Middle frontal gyrus (tissue), 1 donor: ENCODE measurements around the gene CYTH1.

Experiments used
- DNase-seq: peaks from one replicate; pipeline ENCODE4 v3.0.0-alpha.2; 2015; ENCODE audit warnings: low spot score; ENCODE audit errors: extremely low spot score

The CYTH1 gene, protein sequence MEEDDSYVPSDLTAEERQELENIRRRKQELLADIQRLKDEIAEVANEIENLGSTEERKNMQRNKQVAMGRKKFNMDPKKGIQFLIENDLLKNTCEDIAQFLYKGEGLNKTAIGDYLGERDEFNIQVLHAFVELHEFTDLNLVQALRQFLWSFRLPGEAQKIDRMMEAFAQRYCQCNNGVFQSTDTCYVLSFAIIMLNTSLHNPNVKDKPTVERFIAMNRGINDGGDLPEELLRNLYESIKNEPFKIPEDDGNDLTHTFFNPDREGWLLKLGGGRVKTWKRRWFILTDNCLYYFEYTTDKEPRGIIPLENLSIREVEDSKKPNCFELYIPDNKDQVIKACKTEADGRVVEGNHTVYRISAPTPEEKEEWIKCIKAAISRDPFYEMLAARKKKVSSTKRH

DNA sequence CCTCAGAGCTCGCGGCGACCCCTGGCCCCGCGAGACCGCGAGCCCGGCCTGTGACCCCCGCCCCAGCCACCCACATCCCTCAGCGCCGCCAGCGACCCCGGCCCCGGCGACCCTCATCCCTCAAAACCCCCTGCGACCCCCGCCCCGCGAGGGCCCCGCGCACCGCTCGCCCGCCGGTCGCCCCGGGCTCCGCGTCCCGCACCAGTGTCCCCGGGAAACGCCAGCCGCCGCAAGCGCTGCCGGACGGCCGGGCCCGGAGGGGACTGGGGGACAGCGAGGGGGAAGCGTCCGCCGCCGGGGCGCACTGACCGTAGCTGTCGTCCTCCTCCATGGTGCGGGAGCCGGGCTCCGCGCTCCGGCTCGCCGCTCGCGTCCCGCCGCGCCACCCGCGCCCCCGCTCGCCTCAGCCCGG is at the start of gene CYTH1:
CYTH1 (minus strand) TSS at position 381 of the 412 bp plus-strand sequence; CDS start at position 331, 50 bp downstream.
- DNase-seq = no peak

DNA sequence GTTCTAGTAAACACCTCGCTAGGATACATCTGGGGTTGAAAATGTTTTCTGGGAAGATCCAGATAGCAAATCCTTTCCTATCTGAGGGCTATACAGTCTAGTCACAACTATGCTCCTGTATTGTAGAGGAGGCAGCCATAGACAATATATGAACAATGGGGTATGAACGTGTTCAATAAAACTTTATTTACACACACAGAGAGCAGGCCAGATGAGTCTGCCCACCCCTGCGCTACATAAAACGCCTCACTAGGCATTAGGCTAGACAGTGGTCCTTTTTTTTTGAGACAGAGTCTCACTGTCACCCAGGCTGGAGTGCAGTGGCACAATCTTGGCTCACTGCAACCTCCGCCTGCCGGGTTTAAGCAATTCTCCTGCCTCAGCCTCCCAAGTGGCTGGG is 47.4 kb upstream of the CYTH1 start:
- no peak for DNase-seq

DNA sequence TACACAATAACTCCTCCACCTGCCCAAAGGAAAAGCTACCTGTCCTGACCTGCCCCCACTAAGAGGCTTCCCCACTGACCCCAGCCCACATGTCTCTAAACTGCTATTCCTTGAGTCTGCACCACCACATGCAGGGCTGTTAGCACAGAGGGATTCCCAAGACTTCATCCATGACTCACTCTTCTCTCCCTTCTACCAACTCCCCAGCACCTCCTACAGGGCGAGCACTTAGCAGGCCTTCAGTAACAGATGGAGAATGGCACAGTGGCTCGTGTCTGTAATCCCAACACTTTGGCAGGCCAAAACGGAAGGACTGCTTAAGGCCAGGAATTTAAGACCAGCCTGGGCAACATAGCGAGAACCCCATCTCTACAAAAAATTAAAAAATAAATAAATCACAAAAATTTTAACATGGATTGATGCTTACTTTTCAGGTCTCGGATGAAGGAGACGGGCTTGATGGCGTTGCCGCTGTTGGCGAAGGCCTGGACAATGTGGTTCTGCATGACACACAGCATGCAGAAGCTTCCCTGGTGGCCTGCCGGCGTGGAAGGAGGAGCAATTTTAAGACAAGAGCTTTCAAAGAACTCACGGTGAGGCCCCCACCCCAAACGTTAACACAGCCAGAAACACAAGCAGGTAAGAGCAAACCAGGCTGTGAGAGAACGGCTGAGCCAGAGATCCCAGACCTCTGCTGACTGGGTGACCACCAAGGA is 46.6 kb upstream of the CYTH1 start:
- no peak for DNase-seq

DNA sequence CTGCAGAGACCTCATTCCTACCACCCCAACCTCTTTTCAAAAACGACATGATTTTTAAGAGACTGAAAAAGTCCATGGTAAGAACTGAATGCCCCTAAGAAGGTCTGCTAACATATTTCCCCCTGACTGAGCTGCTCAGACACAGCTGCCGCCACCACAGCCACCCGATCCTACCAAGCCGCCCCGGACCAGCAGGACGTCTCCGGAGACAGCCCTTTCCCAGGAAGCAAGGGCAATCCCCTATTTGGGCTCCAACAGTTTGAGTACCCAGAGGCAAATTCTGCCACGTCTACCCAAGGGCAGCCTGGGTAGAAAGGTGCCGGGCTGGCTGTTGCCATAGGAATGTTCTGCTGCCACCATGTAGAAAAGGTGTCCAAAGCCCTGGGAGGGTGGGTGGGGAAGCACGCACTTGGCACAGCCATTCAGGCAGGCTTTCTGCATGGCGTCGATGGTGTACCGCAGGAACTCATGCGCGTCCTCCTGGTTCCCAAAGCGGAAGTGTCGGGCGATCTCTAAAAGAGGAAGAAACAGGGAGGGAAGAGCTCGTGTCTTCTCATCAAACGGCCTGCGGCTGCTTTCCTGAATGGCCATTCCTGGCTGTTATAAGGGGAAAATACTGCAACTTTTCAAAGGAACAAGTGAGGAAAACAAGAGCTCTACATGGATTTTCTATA is 44.9 kb upstream of the CYTH1 start:
- DNase-seq = no peak

DNA sequence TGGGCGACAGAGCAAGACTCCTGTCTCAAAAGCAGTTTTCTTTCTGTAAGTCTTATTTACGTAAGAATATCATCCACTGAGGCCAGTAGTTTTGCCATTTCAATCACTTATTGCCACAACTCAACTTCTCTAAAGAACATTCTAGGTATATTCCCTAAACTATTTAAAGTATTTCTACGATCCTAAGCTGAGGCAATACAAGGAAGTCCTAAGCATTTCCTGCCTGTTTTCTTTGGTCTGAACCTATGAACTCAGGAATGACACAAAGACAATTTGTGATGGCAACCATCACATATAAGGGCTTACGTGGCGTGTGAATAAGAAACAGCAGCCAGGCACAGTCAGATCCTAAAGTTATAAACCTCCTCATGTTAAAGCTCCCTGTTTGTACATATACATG is 44.3 kb upstream of the CYTH1 start:
- no peak for DNase-seq

DNA sequence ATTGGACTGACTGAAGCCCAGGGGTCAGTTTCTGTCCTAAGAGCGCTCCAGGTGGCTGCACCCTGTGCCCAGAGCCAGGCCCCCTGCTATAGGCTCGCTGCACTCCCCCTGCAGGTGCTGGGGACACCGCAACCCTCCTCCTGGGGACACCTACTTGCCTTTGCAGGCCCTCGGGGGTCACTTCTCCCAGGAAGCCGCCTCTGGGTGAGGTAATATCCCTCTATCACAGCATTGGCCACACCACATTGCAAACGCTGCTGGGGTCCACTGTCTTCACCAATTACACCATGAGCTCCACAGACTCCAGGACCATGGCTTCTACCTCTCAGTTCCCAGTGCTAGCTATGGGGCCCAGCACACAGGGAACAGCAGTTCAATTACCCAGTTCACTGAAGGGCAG is 43.6 kb upstream of the CYTH1 start:
- no peak for DNase-seq

DNA sequence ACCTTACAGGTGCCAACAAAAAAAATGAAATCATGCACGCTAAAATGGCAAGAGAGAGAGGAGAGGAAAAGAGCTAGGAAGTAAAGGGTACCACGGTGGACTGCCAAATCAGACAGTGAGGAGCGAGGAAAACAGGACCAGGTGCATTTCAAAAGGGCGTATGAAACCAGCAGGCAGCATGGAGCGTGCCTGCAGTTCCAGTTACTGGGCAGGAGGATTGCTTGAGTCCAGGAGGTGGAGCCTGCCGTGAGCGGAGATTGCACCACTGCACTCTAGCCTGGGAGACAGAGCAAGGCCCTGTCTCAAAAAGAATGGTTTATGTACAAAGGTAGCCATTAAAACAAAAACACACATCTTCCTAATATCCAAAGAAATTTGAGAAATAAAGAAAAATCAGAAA is 42.2 kb upstream of the CYTH1 start:
- DNase-seq = no peak

DNA sequence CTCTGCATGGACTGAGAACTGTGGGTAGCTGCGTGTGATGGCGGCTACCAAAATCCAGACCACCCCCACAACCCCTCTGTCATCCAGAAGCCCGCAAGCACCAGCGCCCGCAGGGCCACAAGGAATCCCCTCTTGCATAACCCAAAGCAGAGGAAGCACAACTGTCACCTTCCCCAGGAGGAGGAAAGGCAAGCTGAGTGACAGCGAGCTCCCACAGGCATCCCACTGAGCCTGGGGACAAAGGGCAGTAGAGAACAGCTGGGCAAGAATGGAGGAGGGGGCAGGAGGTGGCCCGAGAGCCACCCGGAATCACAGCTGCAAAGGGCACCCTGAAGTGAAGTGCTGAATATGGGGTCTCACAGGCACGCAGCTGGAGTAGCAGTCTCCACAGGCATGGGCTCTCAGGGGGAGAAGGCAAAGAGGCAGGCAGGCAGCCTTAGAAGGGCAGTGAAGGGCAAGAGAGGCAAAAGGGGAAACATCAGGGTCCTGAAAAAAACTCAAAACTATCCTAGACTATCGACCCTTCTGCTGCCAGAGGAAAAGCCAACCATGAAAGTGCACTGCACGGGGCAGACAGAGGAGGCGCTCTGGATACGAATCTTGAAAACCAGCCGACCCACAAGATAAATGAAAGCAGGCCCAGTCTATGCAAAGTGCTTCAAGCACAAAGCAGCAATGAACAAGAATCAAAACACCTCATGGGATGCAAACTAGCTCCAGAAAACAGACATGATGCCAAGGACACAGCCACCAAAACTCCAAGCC is 41.4 kb upstream of the CYTH1 start:
- DNase-seq = no peak

DNA sequence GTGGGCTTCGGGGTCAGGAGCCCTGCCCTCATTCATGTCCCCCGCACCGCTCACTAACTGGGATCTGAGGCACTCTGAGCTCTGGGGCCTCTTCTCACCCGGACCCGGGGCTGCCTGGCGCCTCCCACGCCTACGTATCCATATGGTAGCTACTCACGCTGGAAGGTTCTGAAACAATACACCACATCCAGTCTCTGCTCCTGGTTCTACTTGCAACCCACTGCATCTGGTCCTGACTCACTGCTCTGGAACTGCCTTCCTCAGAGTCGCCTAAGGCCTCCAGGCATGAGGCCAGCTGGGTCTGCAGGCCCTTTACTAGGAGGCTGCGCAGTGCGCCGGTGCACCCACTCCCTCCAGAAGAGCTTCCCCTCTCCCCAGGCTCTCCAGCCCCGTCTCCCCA is 40.5 kb upstream of the CYTH1 start:
- DNase-seq = peak; percentile 30

DNA sequence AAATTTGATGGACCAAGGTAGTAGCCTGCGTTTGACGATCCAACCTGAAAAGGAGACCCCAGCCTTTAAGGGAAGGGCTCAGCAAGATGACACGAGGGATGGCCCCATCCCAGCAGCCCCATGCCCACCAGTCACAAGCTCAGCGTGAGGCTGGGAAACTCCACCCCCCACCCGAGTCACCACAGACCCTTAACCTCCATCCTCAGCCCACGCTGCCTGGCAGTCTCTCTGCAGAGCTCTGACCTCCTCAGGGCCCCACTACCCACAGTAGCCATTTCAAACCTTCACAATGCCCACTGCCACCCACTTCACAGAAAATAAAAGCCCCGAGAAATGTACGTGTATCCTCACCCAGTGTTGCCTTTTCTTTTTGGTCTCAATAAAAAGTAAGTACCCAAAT is 39.9 kb upstream of the CYTH1 start:
- no peak for DNase-seq

DNA sequence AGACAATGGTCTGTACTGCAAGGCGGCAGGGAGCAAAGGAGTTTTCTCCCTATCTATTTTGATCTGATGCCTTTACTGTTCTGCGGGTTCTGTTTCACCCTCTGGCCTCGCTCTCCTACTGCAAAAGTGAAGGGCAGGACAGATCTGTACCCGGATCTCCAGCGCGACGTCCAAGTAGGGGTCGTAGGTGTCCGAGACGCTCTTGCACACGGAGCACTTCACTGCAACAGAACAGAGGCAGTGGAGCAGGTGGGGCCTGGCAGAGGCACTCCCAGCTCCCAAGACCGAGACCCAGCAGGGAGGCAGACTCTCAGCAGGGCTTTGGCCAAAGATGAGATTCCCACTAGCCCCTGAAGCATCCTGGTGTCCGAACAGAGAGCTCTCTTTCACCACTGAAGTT is 38.8 kb upstream of the CYTH1 start:
- DNase-seq = no peak

DNA sequence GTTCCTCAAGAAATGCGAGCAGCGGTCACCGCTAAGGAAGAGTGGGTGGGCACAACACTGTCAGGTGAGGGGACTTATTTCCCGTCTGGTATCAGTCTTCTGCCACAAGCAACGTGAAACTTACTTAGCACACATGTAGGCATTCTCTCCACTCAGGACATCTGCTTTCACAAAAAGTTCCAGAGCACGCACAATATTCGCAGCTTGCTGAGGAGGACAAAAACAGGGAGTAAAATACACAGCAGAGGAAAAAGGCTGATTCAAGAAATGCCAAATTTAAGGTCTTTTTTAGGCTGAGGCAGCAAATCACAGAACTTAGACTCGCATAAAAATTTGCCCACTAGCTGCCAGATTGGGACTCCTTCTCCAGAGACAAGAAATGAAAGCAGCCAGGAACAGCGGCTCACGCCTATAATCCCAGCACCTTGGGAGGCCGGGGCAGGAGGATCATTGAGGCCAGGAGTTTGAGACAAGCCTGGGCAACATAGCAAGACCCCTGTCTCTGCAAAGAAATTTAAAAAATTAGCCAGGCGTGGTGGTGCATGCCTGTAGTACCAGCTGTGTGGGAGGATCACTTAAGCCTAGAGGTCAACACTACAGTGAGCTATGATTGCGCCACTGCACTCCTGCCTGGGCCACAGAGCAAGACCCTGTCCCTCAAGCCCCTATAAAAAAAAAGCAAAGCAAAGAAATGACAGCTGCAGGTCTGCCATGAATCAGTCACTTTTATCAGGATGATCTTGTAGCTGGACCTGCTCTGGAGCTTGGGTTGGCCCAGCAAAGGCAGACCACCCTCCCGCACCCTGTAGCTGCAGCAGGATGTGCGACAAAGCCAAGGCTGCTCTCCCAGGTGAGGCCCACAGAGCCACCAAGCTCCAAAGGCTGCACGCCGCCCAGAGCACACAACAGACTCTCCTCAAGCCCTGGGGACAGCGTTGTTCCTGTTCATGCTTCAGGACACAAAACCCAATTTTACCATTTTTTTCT is 38.0 kb upstream of the CYTH1 start:
- DNase-seq = no peak

DNA sequence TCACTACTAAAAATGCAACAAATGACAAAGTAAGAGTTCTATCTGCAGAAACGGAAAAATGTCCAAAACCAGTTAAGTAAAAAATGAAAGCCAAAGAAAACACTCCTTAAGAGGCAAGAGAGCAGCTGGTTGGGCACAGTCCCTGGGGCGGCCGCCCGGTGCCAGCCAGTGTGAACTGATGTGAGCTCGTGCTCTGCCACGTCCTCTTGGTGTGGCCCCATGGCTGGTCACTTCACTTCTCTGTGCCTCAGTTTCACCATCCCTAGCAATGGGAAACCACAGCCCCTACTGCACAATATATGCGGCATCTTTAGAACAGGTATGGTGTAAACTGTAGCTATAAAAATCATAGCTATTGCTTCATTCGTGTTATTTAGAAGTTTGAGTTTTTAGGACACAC is 37.3 kb upstream of the CYTH1 start:
- DNase-seq = no peak

DNA sequence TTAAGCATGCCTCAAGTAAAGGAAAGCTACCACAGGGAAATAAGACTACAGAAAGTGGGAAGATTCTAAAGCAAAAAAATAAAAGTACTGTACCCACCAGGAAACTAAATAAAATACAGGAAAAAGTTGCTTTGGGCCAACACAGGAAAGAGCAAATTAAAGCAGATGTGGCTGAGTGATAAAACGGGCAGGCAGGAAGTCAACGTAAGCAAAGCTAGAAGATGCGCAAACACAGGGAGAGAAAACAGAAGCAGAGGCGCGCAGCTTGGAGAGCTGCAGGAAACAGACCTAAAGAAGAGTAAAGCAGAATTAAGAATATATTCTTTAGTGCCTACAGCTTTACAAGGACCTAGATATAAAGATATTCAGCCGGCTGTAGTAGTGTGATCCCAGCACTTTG is 36.9 kb upstream of the CYTH1 start:
- no peak for DNase-seq

DNA sequence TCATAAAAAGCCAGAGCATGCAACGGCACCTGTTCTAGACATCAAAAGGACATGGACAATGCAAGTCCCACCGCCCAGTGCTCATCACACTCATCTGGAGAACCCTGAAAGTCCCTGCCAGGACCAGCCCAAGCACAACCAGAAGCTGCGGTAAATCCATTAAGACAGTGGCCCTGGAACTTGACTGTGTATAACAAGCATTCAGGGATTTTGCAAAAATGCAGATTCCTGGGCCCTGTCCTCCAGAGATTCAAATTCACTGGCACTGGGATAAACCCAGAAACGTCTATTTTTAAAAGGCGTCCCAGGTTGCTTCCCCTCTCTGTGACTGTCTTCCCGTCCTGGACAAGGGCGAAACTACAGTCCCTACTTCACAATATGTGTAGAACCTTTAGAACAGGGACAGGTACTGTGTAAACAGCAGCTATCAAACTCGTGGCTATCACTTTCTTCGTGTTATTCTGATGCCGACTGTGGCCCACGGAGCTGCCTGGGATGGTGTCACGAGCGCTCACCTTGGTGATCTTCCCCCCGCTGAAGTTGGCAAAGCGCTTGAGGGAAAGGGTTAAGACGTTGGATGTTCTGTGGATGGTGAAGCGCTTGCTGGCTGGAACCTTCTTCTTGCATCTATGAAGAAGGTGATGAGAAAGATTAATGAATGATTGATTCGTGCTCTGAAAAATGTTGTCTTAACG is 36.2 kb upstream of the CYTH1 start:
- DNase-seq = no peak

DNA sequence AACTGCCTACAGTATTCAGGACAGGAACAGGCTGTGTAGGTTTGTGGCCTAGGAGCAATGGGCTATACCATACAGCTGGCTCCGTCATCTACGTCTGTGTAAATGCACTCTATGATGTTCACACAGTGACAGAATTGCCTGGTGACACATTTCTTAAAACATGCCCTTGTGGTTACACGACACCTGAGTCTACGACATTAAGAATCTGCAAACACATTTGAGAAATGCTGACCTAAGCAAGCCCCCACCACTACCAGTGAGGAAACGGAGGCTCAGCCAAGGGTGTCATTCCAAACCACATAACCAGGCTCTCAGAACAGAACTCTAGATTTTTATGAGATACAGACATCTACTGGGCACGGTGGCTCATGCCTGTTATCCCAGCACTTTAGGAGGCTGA is 35.0 kb upstream of the CYTH1 start:
- no peak for DNase-seq

DNA sequence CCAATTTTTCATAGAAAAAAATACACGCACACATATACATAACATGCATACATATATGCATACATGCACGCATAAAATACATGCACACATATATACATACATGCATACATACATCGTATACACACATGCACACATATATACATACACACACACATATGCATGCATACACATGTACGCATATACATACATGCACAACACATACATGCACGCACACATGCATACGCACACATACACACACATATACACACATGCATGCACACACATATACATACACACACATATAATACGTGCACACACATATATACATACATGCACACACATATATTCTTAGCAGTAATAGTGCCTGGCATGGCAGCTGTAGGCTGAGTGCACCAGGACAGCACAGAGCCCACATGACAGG is 33.6 kb upstream of the CYTH1 start:
- DNase-seq = no peak

DNA sequence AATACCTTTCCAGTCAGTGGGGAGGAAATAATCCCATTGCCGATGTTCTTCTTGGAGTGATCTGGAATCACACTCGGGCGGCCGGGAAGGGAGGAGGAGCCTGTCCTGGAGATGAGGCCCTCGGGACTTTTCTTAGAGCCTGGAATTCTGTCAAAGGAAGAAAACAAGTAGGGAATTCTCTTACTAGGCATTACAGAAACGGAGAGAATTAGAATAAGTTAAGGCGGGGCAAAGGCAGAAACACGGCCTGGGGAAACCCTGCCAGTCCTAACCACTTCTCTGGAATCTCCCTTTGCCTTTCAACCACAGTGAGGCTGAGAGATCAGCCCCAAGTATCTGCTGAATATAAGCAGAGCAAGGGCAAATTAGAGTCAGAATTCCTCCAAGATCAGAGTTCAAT is 30.8 kb upstream of the CYTH1 start:
- DNase-seq = no peak

DNA sequence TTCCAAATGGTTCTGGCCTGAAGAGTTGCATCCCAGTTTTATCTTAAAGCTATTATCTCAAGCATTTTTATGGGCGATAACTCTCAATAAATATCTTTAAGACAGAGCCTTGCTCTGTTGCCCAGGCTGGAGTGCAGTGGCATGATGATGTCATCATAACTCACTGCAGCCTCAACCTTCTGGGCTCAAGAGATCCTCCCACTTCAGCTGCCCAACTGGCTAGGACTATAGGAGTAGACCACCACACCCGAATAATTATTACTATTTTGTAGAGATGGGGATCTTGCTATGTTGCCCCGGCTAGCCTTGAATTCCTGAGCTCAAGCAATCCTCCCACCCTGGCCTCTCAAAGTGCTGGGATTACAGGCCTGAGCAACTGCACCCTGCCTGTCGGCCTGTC is 26.1 kb upstream of the CYTH1 start:
- no peak for DNase-seq

DNA sequence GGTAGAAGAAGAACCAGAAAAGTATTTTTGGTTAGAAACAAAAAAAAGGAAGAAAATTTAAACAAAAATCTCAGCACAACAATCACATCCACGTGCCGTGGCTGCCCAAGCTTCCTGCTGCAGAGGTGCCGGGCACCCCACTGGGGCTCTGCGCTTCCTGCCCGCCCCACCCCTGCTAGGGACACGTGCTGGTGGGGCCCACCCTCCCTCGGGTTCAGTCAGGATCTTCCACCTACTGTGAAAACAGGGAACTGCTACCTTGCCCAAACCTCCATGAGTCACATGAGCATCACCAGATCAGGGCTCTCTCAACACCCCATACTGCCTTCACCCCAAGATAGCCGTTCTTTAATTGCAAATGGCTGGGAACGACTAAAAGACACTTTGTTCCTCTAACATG is 24.4 kb upstream of the CYTH1 start:
- no peak for DNase-seq
